ENCODE measurements around the gene BOLA1.

The BOLA1 gene

GRCh38 chr1:149945206-149945605, 45.8 kb downstream of the BOLA1 start (continued):
- TF ChIP-seq ZNF449 (tag by site-specific recombination; IDR thresholded peaks at IDR 0.05) = no peak

GRCh38 chr1:149949911-149950310, 50.5 kb downstream of the BOLA1 start:
- TF ChIP-seq ZNF324 (tag by site-specific recombination; IDR thresholded peaks at IDR 0.05) (no peak), ZIC2 (tag by site-specific recombination; IDR thresholded peaks at IDR 0.05) (peak; percentile 60)
- ChIA-PET POLR2A (no interaction called here), CTCF (interaction anchor here (0.6 kb wide), 2 partner anchors 10 to 23 kb away, joined by 3 read pairs; no protein-coding TSS in a partner anchor)
- no peak overlapping the region for H3K4me3 ChIP-seq (ENCODE audit: low read depth, low read length)
- no peak overlapping the region for H3K27ac ChIP-seq (ENCODE audit: extremely low read depth, low read depth, low read length)
- no peaks in the 10 kb centered on the region for H3K9me3 ChIP-seq (ENCODE audit: control insufficient read depth, insufficient read depth, low read depth, low read length)
- peaks cover 7 to 47% of the 10 kb centered on the region in 2 experiments; a peak in 2 of 3 replicates for H3K36me3 ChIP-seq (ENCODE audit: control insufficient read depth in 2 of 2, insufficient read depth in 1 of 2, low read length in 2 of 2)
- no peaks in the 10 kb centered on the region for H3K4me1 ChIP-seq (ENCODE audit: control insufficient read depth, insufficient read depth, low read length)

Measured in HEK293 (cell line).